ENCODE measurements around the gene PDX1.

GRCh38 chr13:27973291-27973690 is 53.5 kb downstream of the PDX1 start:
- TF ChIP-seq CTCF (IDR thresholded peaks at IDR 0.05) (no peak), POLR2A (IDR thresholded peaks at IDR 0.05) (no peak)

Measured in testis (tissue), 2 donors.